Loucy (cell line): ENCODE results near the gene USP19.

Source experiments
- H2AFZ ChIP-seq: fragments of 200-600 bp; sonication (generic); 2 replicates; pipeline ENCODE4 v1.6.0; 2016; ENCODE audit warnings: antibody characterized with exemption, mild to moderate bottlenecking, low read length, moderate library complexity
- H3F3A ChIP-seq: fragments of 200-600 bp; 2 replicates; pipeline ENCODE4 v1.6.0; 2016; ENCODE audit warnings: antibody characterized with exemption, low read depth, mild to moderate bottlenecking
- H3K27me3 ChIP-seq: fragments of 200-600 bp; sonication (generic); 2 replicates; pipeline ENCODE4 v1.6.1; 2014; ENCODE audit warnings: low read length, mild to moderate bottlenecking; ENCODE audit not compliant: insufficient read depth, poor library complexity, severe bottlenecking
- H3K36me3 ChIP-seq: fragments of 200-600 bp; sonication (generic); 2 replicates; pipeline ENCODE4 v1.6.1; 2016; ENCODE audit warnings: low read length; ENCODE audit not compliant: insufficient read depth
- H3K4me1 ChIP-seq: fragments of 200-600 bp; sonication (generic); 2 replicates; pipeline ENCODE4 v1.5.1; 2014; ENCODE audit warnings: low read length, mild to moderate bottlenecking; ENCODE audit not compliant: insufficient read depth, poor library complexity, severe bottlenecking
- H3K4me2 ChIP-seq: fragments of 200-600 bp; sonication (generic); 2 replicates; pipeline ENCODE4 v1.6.0; 2014; ENCODE audit warnings: antibody characterized with exemption, low read length, low read depth, mild to moderate bottlenecking; ENCODE audit not compliant: poor library complexity, severe bottlenecking
- H3K4me3 ChIP-seq: fragments of 200-600 bp; sonication (generic); 2 replicates; pipeline ENCODE4 v1.5.1; 2014; ENCODE audit warnings: low read length, mild to moderate bottlenecking, mixed read lengths; ENCODE audit not compliant: poor library complexity, severe bottlenecking
- H3K79me2 ChIP-seq: fragments of 200-600 bp; sonication (generic); 2 replicates; pipeline ENCODE4 v1.6.1; 2014; ENCODE audit warnings: low read length; ENCODE audit not compliant: insufficient read depth
- H3K9ac ChIP-seq: fragments of 200-600 bp; sonication (generic); 2 replicates; pipeline ENCODE4 v1.6.0; 2014; ENCODE audit warnings: mild to moderate bottlenecking, low read depth, low read length, moderate library complexity; ENCODE audit not compliant: poor library complexity, severe bottlenecking
- H3K9me2 ChIP-seq: fragments of 200-600 bp; sonication (generic); replicated peaks from 2 replicates; pipeline ENCODE4 v1.6.1; 2016; ENCODE audit warnings: low read depth, low read length, mixed read lengths
- H3K9me3 ChIP-seq: fragments of 200-600 bp; sonication (generic); 2 replicates; pipeline ENCODE4 v1.6.1; 2014; ENCODE audit warnings: mild to moderate bottlenecking, antibody characterized with exemption, low read length, low read depth; ENCODE audit not compliant: insufficient read depth
- H4K20me1 ChIP-seq: fragments of 200-600 bp; sonication (generic); 2 replicates; pipeline ENCODE4 v1.6.0; 2014; ENCODE audit warnings: antibody characterized with exemption, low read length, mild to moderate bottlenecking; ENCODE audit not compliant: insufficient read depth, poor library complexity, severe bottlenecking
- EZH2phosphoT487 ChIP-seq: fragments of 200-600 bp; IDR thresholded peaks from 2 replicates; pipeline ENCODE4 v1.6.1; 2018; ENCODE audit warnings: antibody characterized with exemption, mild to moderate bottlenecking, moderate library complexity, borderline replicate concordance
- TF ChIP-seq, protein P1 (sequence below): fragments of 200-600 bp; sonication (generic); conservative IDR thresholded peaks from 2 replicates; pipeline ENCODE4 v1.5.1; 2014; ENCODE audit warnings: mild to moderate bottlenecking, antibody characterized with exemption, low read length

Gene USP19

DNA sequence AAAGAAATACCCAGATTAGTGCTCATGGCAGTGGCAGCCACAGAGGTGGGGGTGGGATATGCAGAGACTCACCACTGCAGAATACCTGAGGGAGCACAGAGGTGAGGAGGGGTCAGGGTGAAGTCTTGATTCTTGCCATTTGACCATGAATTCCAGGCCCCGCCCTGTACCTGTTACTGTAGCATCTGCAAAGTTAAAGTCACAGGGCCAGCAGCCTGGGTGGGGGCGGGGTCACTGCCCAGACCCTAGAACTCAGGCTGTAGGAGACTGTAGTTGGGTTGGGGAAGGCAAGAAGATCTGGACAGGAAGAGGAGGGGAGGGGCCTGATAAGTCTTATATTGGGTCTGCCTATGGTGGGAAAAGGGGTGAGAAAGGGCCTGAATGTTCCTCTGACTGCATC, 31.0 kb upstream of the USP19 start:
- Histone ChIP-seq H4K20me1 (no peaks in the 10 kb centered on the region), H3K27me3 (peaks cover 5% of the 10 kb centered on the region), H3K9ac (no peak overlapping the region), H3K9me2 (no peaks in the 10 kb centered on the region), H2AFZ (no peak overlapping the region), H3K9me3 (no peaks in the 10 kb centered on the region), H3K79me2 (no peaks in the 10 kb centered on the region), H3K4me1 (no peaks in the 10 kb centered on the region), H3F3A (no peaks in the 10 kb centered on the region), H3K4me3 (no peak overlapping the region), H3K36me3 (no peaks in the 10 kb centered on the region), H3K4me2 (no peak overlapping the region)
- TF ChIP-seq, protein P1, sequence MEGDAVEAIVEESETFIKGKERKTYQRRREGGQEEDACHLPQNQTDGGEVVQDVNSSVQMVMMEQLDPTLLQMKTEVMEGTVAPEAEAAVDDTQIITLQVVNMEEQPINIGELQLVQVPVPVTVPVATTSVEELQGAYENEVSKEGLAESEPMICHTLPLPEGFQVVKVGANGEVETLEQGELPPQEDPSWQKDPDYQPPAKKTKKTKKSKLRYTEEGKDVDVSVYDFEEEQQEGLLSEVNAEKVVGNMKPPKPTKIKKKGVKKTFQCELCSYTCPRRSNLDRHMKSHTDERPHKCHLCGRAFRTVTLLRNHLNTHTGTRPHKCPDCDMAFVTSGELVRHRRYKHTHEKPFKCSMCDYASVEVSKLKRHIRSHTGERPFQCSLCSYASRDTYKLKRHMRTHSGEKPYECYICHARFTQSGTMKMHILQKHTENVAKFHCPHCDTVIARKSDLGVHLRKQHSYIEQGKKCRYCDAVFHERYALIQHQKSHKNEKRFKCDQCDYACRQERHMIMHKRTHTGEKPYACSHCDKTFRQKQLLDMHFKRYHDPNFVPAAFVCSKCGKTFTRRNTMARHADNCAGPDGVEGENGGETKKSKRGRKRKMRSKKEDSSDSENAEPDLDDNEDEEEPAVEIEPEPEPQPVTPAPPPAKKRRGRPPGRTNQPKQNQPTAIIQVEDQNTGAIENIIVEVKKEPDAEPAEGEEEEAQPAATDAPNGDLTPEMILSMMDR: no peak
- TF ChIP-seq EZH2phosphoT487: no peak

DNA sequence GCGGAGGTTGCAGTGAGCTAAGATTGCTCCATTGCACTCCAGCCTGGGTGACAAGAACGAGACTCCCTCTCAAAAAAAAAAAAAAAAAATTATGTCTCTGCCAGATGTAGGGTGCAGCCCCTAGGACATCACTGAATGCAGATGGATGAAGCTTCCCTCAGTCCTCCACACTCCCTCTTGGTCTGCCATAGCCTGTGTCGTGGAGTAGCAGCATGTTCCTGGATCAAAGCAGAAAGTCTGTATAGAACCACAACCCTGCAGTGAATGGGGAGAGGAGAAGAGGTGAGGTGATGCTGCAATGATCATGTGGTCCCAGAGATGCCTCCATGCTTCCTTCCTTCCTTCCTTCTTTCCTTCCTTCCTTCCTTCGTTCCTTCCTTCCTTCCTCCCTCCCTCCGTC, 27.5 kb upstream of the USP19 start:
- Histone ChIP-seq H3K4me3 (no peak overlapping the region), H3K4me1 (no peaks in the 10 kb centered on the region), H3F3A (no peaks in the 10 kb centered on the region), H3K9me2 (no peaks in the 10 kb centered on the region), H3K27me3 (peaks cover 5% of the 10 kb centered on the region), H4K20me1 (no peaks in the 10 kb centered on the region), H3K9me3 (no peaks in the 10 kb centered on the region), H3K36me3 (no peaks in the 10 kb centered on the region), H3K79me2 (no peaks in the 10 kb centered on the region), H3K4me2 (no peak overlapping the region), H2AFZ (no peak overlapping the region), H3K9ac (no peak overlapping the region)
- TF ChIP-seq, protein P1: no peak
- TF ChIP-seq EZH2phosphoT487: no peak

DNA sequence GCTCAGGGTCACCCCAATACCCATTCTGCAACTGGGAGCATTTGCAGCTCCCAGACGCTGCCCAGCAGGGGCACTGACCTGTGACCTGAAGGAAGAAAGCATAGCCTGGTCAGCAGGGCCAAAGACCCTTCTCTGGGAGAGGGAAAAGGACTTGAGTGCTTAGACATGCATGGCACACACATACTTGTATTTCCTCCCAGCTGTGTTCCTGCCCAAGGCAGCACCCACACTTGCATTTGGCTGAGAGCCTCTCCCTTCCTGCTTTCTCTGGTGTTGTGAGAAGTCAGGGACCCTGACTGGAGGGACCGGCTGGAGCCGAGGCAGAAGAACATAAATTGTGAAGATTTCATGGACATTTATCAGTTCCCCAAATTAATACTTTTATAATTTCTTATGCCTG, 19.5 kb upstream of the USP19 start:
- no peaks in the 10 kb centered on the region for H3K4me1 ChIP-seq
- TF ChIP-seq, protein P1: no peak
- TF ChIP-seq EZH2phosphoT487: no peak
- no peaks in the 10 kb centered on the region for H3K79me2 ChIP-seq
- no peaks in the 10 kb centered on the region for H4K20me1 ChIP-seq
- no peaks in the 10 kb centered on the region for H3F3A ChIP-seq
- no peak overlapping the region for H2AFZ ChIP-seq
- H3K4me3 ChIP-seq: no peak overlapping the region
- no peaks in the 10 kb centered on the region for H3K36me3 ChIP-seq
- no peak overlapping the region for H3K4me2 ChIP-seq
- no peak overlapping the region for H3K9ac ChIP-seq
- H3K9me3 ChIP-seq: no peaks in the 10 kb centered on the region; the same call in 1 of the 2 replicates
- no peaks in the 10 kb centered on the region for H3K9me2 ChIP-seq
- no peaks in the 10 kb centered on the region for H3K27me3 ChIP-seq
